Activated CD4-positive, CD25-positive, alpha-beta regulatory T cell (primary cell): ENCODE data around the gene BCL7A.

Source experiments
- DNase-seq, 4 experiments: peaks; one replicate each; lab custom pipeline; 2025; lab: John Stamatoyannopoulos, UW

BCL7A gene

DNA sequence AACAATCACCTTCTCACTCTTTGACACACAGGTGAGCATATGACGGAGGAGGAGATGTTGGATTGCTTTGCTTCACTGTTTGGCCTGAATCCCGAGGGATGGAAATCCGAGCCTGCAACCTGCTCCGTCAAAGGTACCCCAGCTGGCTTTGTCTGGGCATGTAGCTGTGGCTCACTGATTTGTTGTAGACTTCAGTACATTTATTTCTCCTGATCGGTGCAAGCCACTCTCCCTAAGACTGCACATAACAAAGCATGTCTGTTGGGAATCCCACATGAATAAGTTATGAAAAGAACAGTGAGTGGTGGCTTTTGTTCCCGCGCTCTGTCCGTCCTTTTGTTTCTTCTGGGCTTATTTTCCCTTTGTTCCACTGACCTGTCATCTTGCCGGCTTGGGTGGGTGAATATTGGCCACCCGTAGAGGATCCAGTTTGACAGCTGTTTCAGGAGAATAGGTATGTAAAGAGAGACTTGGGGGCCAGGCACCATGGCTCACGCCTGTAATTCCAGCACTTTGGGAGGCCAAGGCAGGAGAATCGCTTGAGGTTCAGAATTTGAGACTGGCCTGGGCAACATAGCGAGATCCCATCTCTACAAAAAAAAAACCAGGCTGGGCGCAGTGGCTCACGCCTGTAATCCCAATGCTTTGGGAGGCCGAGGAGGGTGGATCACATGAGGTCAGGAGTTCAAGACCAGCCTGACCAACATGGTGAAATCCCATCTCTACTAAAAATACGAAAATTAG lies 20.0 kb upstream of the BCL7A start:
- no peak for DNase-seq

DNA sequence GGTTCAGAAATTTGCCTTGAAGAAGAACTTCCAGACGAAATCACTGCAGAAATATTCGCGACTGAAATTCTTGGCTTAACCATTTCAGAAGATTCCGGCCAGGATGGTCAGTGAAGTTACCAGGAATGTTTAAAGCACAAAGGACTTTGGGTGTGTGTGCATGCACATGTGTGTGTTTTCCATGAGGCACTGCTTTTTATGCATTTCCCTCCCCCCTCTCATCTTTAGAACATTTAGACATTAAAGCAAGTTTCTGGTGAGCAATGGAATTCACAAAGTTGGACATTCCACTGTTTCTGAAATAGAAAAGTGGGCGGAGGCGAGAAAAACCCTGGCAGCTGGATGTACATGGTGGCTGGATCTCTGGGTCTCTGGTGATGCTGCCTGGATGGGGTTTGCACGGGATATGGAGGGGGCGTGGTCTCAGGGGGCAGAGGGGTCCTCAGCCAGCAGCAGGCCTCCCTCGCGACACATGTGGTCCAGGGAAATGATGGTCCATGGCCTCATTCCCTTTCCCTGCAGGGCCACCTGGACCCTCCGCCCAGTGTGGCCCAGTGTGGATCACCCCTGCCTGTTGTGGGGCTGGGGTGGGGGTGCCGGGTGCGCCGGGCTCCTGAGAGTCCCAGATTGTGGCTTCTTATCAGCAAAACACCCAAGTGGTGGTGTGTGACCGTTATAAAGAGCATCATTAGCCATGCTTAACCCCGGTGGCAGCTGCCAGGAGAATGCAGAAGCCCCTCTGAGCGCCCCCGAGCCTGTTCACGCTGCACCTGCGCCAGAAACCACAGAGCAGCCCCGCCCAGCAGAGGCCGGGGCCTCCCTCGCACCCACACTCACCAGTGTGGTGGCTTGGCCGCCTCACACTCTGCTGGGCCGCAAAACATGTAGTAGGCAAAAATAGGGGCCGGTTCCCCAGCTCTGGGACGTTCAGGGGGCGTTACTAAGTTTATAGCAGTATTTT lies 17.8 kb upstream of the BCL7A start:
- no peak for DNase-seq

DNA sequence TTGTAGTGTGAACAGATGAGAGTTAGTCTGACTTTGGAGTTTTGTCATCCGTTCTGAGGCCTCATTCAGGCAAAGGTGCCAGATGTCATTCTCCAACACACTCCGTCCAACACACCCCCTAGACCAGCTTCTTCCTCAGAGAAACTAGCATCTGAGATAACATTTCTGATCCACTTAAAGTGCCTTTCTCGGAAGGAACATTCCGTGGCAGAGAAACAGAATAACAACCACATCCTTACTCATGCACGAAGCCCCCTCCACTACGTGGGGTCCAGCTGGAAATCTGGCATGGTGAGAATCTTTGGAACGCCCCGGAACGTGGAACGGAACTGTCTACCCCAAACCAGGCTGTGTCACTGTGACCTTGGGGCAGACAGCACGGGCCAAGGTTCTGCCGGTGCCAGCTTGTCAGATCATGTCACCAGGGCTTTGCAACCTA lies 17.0 kb upstream of the BCL7A start:
- DNase-seq = no peak

DNA sequence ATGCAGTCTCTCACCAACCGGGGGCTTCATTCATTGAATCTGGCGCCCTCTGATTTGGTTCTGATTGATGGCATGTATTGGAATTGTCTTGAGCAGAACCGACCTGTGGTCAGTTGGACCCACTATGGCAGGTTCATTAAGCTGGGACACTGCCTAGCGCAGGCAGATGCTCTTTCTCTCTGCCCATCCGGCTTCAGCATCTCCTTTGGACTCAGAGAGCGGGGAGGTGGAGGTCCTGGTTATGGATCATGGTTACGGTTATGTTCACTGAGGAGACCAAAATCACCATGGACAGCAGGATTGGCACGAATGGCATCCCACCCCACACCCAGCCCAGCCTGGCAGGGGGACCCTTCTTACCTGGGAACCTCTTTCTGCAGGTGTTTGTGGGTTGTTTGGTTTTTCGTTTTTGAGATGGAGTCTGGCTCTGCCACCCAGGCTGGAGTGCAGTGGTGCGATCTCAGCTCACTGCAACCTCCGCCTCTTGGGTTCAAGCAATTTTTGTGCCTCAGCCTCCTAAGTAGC lies 16.4 kb upstream of the BCL7A start:
- no peak for DNase-seq

DNA sequence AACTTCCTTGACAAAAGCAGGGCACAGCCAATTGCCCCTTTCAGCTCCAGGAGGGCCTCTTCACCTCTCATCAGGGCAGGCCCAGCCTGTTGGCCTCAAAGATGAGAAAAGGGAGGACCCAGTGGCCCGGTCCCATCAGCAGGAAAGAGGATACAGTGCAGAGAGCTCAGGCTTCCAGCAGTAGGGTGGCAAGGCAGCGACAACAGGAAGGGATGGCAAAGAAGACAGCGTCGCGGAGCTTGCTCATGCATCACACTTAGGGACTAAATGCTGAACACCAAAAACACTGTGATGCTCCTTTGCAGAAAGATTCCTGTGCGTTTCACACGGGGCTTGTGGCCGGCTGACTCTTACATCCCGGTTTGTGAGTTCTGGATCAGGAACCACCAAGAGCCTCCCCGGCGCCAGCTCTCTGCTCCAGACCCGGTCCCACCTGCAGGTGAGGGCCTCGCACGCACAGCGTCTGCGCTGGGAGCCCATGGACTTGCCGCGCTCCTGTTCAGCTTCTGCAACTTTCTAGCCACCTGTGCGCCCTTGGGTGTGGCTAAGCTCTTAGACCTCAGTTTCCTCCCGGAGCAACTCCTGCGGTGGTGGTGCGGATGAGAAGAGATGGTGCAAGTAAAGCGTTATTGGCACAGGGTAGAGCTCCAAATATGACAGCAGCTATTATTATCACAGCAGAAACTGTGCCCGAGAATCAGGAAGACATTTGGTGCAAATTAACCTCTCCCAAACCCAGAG lies 15.3 kb upstream of the BCL7A start:
- DNase-seq = no peak

DNA sequence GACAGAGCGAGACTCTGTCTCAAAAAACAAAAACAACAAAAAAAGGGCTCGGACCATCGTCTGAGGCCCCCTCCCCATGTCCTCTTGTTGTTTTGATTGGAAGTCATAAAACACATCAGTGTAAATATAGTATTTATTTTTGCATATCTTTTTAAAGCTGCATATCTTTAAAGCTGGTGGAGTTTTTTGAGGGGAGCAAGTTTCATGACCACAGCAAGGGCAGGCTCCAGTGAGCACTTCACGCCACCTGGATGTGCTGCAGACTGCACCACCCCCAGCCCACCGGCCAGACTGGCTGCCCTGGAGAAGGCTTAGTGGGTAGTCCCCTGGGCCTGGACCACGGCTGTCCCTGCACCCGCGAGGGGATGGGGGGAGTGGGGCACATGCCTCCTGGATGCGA lies 11.9 kb upstream of the BCL7A start:
- no peak for DNase-seq

DNA sequence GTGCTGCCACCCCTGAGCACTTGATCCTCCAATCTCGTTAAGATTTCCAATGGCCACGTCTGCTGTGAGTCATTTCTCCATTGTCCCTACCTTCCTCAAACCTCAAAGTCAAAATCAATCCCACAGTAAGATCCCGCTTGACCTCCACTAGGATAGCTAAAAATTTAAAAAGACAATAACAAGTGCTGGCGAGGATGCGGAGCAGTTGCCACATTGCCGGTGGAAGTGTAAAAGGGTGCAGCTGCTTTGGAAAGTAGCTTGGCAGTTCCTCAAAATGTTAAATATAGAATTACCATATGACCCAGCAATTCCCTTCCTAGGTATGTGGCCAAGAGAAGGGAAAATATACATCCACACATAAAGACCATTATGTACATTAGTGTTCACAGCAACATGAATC lies 9.5 kb upstream of the BCL7A start:
- no peak for DNase-seq

DNA sequence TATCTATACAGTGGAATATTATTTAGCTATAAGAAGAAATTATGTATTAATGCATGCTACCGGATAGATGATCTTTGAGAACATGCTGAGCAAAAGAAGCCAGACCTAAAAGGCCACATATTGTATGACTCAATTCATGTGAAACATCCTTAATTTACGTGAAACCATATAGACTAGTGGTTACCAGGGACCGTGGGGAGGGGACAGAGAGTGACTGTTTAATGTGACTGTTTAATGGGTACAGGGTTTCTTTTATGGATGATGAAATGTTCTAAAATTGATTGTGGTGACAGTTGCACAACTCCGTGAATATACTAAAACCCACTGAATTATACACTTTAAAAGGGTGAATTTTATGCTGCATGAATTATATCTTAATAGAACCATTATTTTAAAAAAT lies 8.5 kb upstream of the BCL7A start:
- no peak for DNase-seq

DNA sequence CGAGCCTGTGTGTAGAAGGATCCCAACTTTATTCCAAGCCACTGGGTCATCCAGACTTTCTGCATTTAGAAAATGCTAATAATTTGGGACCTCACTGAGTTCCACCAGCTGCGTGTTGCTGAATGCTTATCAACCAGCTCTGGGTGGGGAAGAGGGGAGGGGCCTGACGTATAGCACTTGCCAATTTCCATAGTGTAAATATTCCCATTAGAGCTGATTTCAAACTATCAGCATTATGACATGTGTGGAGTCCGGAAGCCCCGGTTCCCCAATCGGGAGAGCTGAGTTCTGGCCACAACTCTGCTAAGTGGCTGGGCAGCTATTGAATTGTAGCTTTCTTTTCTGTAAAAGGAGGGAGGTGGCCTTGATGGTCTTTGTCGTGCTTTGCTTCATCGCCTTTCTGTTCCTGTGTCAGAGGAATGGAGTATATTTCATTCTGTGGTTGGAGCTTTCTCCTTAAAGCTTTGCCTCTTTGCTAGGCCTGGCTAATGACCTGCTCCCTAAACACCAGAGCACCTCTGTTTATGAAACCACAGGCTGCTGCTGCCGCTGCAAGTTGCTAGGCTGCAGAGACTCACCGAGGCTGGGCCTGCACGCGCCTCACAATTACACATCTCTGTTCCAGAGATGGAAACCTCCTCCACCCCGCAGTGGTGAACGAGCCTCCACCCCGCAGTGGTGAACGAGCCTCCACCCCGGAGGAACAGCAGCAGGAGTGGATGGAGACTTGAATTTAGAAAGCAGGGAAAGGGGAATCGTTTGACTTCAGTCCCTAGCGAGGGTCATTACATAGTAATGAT lies 7.7 kb upstream of the BCL7A start:
- no peak for DNase-seq

DNA sequence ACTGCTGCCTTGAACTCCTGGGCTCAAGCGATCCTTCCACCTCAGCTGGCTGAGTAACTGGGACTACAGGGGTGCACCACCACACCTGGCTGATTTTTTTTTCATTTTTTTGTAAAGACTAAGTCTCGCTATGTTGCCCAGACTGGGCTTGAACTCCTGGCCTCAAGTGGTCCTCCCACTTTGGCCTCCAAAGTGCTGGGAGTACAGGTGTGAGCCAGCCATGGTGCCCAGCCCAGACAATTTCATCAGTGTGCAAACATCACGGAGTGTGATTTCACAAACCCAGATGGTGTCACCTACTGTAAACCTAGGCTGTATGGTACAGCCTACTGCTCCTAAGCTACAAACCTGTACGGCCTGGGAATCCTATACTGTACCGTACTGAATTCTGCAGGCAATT lies 6.9 kb upstream of the BCL7A start:
- DNase-seq = no peak

DNA sequence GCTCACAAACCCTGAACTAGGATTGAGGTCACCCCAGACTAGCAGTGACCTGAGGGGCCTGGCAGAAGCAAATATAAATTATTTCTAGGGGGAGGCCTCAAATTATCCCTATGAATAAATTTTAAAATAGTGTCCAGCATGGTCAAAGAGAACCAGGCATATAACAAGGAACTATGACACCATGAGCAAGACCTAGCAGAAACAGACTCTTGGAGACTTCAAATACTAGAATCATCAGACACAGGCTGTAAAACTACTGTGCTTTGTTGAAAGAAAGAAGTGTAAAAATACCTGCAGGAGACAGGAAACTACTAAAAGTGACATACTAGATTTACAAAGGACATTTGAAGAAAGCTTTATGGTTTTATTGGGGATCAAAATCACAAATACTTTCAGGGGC lies 3.2 kb upstream of the BCL7A start:
- DNase-seq = no peak

DNA sequence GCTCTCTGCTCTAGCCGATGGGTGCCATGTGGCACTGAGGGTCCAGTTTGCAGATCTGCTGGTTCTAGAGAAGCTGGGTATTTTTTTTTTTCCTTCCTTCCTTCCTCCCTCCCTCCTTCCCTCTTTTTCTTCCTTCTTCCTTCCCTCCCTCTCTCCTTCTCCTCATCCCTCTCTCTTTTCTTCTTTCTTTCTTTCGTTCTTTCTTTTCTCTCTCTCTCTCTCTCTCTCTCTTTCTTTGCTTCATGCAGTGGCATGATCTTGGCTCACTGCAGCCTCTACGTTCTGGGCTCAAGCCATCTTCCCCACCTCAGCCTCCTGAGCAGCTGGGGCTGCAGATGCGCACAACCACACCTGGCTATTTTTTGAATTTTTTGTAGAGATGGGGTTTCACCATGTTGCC lies 2.7 kb upstream of the BCL7A start:
- DNase-seq = no peak

DNA sequence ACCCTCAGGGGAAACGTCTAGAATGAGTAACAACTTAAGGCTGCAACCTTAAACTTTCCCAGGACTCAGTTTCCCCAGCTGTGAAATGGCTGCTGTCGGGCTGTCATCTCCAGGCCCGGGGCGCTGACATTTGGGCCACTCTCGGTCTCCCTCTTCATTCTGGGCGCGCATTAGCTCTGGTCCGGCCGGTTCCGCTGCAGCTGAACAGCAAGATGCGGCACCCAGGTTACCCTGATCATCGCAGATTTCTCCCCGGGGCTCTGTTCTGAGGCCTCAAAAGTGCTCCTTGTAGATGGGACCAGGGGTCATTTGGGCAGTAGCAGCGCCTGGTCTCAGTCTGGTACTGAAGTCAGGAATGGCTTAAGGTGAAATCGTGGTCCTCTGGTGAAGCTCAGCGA lies 890 bp upstream of the BCL7A start:
- DNase-seq = no peak

DNA sequence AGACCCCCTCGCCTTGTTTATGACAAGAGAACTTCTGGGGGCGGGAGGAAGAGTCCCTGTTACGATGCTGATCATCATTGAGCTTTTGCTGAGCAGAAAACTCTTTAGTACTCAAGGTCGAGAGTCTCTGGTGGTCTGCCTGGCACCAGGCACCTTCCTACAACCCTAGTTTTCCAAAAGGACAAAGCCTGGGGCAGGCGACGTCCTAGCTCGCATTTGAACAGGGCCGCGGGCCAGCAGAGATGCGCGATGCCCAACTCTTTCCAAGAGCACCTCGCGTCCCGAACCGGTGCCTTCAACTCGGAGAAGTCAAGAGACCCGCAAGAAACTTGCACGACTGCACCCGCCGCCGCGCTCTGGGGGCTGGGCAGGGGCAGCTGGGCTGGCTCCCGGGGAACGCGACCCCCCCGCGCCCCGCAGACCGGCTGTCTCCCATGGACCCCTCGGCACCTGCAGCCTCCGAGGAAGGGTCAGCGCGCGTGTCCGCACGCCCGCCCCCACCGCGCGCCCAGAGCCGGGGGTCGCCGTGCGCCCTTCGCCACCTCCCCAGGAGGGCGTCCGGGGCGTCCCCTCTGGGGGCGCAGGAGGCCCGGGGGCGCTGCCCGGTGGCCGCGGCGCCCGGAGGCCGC lies 377 bp upstream of the BCL7A start:
- DNase-seq = no peak

DNA sequence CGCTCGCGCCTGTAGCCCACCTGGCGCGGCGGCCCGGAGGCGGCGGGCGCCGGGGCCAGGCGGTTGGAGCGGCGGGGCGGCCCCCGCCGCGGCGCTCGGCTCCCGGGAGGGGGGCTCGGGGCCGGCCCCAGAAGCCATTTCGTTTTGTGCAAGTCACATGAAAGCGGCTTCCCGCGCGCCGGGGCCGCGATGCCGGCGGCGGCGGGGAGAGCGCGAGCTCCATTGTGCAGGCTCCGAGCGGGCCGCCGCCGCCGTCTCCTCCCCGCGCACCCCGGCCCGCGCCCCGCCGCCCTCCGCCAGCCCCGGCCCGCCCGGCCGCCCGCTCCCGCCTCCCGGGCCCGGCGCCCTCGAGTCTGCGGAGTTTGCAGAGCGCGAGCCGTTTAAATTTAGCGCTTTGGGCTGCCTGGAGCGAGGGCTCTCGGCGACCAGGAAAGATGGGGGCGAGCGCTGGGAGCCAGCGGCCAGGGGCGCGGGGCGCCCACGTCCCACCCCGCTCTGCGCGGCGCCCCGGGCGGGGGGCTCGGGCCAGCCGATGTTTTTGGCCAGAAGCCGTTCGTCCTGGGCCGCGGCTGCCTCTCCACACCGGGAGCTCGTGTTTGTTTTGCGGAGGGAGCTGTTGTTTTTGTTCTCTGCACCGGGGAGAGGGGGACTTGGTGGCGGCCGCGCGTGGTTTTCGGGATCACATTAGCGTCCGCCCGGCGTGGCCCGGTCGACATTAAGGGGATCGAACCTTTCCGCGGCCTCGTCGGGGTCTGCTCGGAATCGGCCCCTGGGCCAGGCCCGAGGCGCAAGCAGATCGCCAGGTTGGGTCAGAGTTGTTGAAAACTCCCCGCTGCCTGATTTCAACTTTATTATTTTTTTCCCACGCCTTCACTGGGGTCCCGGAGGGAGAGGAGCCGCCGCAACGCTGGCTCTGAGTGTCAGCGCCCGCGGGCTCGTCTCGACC lies 982 bp downstream of the BCL7A start:
- DNase-seq = no peak

DNA sequence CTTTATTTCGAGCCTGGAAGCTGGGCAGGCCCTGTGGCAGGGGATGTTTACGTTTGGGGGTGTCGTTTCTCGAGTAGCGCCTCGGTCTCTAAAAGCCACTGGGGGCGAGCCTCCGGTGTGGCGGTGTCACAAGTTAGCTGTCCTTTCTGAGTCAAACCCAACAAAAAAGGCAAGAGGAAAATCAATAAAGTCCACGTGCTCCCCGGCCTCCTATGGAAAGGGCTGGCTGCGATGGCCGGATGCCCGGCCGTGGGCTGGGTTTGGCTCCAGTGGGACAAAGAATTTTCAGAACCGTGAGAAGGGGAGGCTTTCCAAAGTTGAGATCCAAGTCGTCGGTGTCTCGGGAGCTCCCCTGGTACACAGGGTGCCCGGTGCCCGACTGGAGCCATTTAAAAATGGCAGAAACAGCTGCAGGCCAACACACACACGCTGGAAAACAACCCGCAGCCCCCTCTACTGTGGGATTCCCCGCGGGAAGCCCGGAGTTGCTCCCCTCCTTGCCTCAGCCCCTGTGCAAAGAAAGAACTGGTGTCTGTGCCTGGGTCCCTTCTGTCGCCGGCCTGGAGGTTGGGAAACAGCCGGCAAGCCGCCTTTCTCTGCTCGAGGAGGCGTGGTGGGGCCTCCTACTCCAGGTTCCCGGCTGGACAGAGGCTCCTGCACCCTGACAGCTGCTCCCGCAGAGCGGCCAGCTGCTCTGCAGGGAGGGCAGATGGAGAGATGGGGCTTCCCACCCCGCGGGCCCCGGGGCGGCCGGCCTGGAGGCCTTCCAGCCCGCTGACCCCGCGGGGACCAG lies 1.9 kb downstream of the BCL7A start:
- DNase-seq = no peak

DNA sequence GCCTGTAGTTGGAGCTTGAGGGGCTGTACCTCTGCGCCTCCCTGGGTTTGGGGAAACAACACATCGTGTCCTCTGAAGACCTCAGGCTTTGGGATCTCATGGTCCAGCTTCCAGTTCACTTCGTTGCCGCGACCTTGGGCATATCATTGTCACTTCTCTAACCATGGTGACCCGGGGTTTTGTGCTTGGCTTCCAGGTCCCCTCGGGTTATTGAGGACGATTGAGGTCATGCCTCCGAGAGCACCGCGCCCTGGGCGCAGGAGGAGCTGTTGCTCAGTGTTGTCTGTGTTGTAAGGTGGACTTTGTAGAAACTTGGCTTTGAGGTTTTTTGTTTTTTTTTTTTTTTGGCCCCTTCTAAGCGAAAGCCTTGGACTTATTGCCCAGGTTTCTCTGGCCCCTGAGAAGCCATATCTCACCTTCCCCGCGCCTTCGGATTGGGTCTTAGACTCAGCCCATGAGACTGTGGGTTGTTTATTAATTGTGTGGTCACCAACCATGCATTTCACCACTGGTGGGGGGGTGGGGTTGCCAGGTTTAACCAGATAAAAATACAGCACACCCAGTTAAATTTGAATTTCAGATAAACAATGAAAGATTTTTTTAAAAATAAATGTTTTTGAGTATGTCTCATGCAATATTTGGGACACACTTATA lies 2.6 kb downstream of the BCL7A start:
- no peak for DNase-seq

DNA sequence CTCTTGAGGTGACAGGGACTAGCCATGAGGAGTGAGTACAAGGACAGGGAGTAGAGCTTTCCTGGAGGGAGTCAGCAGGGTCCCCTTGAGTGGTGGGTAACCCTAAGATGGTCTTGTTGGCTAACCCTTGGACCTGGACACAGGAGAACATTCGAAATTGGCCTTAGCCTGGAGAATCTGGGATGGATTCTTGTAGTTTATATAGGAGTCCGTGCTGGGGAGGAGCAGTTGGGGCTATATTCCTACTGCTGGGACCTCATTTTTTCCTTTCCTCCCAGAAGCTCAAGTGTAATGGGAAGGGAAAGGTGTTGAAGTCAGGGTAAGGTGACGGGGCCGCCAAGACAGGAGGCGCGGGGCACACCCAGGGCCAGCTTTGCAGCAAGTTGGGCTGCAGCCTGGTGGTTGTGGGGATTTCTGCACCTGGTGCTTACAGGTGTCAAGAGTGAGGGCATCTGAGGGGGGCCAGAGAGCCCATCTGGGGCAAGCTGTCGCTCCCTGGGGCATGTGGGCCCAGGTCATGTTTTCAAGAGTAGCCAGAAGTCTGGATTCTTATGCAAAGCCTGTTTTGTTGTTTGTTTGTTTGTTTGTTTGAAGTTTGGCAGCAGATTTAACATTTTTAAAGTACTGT lies 5.1 kb downstream of the BCL7A start:
- no peak for DNase-seq
